Lung (tissue), 12 donors: Measurements from ENCODE around the gene ZSCAN10. TPM values are rescaled to one million over a fixed set of nuclear protein-coding genes. Genes with fewer than 3 reads are reported as not detected.

Source experiments
- ATAC-seq: fragments of 200-7000 bp; cut with Tn5 transposase; one replicate; pipeline ENCODE4 v1.9.1; 2020; ENCODE audit warnings: moderate number of reproducible peaks; ENCODE audit not compliant: insufficient read depth, low FRiP score
- DNase-seq, 3 donors: peaks; one replicate each; pipeline ENCODE4 v3.0.0-alpha.2; 2013 to 2017
- H3K27ac ChIP-seq, 2 donors: one replicate each; pipeline ENCODE4 v1.5.1; 2013; ENCODE audit warnings: mild to moderate bottlenecking in 2 of 2, moderate library complexity in 2 of 2, control low read depth in 1 of 2, inconsistent platforms in 1 of 2, low read depth in 1 of 2, low read length in 1 of 2
- H3K27me3 ChIP-seq, 3 donors: one replicate each; pipeline ENCODE4 v1.5.1; 2013; ENCODE audit warnings: low read length in 2 of 3; ENCODE audit not compliant: control insufficient read depth in 3 of 3, insufficient read depth in 3 of 3
- H3K36me3 ChIP-seq, 4 donors: one replicate each; pipeline ENCODE4 v1.5.1; 2013; ENCODE audit warnings: low read length in 4 of 4, mild to moderate bottlenecking in 1 of 4, moderate library complexity in 1 of 4; ENCODE audit not compliant: control insufficient read depth in 4 of 4, insufficient read depth in 4 of 4
- H3K4me1 ChIP-seq, 5 donors: one replicate each; pipeline ENCODE4 v1.5.1; 2013; ENCODE audit warnings: low read length in 5 of 5, mild to moderate bottlenecking in 2 of 5, moderate library complexity in 1 of 5; ENCODE audit not compliant: control insufficient read depth in 5 of 5, insufficient read depth in 5 of 5
- H3K4me3 ChIP-seq: one replicate; pipeline ENCODE4 v1.5.1; 2013; ENCODE audit warnings: mild to moderate bottlenecking, control low read depth, moderate library complexity
- H3K9ac ChIP-seq, 2 donors: one replicate each; pipeline ENCODE4 v1.5.1; 2013; ENCODE audit warnings: low read length in 2 of 2, control low read depth in 1 of 2; ENCODE audit not compliant: insufficient read depth in 1 of 2
- H3K9me3 ChIP-seq, 4 donors: one replicate each; pipeline ENCODE4 v1.5.1; 2013; ENCODE audit warnings: low read length in 3 of 4, mild to moderate bottlenecking in 1 of 4, moderate library complexity in 1 of 4; ENCODE audit not compliant: control insufficient read depth in 4 of 4, insufficient read depth in 3 of 4
- WGBS, 2 donors: extraction: QIAGEN DNeasy Blood & Tissue Kit; methylation state at CpG; one replicate each; pipeline ENCODE4 v1.1.7; 2013; 5-methylcytosine and 5-hydroxymethylcytosine counted together
- polyA plus RNA-seq, 2 donors: library from polyadenylated mRNA; stranded (reverse); fragments of 200-250 nt; gene quantifications; one replicate each; pipeline ENCODE4 v1.2.1, GENCODE V29; 2013
- total RNA-seq, 2 donors: library from RNA; depleted of rRNA in 1 of 2; stranded (reverse); fragments of >200 nt in 1 of 2; gene quantifications; one replicate each; pipeline ENCODE4 v1.2.1, GENCODE V29; 2014 to 2021
- TF ChIP-seq, protein P1 (sequence below): IDR thresholded peaks from 2 replicates; pipeline ENCODE4 v1.5.1; 2012; ENCODE audit warnings: mild to moderate bottlenecking; ENCODE audit errors: control extremely low read depth, extremely low read depth
- donor health status: control.
- donor health status: control.
- donor health status: Bipolar disorder and iron deficiency.
- donor health status: healthy.
- donor health status: DM: yes; HTN: yes; CAD: no.

Gene ZSCAN10
- total and polyA plus RNA-seq, 4 donors: 0.02 to 0.21 TPM; not detected in 2

DNA sequence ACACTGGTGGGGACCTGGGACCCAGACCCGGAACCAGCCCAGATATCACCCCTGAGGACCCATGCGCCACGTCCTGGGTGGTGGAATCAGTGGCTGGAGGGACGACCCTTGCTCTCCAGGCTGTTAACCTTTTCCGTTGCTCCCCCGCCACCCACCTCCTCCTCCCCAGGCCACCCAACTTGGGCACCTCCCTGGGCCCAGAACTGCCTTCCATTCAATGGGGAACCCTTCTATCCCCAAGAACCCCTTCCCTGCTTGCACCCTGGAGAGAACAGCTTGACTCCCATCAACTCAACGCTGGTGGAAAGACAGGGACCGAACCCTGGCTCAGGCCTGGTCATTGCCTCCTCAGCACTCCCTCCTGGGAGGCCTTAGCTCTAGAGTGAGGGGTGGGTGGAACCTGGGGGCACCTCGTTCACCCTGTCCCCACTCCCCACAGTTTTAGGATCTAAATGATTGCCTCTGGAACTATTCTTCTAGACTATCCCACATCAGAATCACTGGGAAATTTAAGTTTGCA is 39.3 kb downstream of the ZSCAN10 start:
- ATAC-seq (no peak), DNase-seq (no peak)
- TF ChIP-seq, protein P1, sequence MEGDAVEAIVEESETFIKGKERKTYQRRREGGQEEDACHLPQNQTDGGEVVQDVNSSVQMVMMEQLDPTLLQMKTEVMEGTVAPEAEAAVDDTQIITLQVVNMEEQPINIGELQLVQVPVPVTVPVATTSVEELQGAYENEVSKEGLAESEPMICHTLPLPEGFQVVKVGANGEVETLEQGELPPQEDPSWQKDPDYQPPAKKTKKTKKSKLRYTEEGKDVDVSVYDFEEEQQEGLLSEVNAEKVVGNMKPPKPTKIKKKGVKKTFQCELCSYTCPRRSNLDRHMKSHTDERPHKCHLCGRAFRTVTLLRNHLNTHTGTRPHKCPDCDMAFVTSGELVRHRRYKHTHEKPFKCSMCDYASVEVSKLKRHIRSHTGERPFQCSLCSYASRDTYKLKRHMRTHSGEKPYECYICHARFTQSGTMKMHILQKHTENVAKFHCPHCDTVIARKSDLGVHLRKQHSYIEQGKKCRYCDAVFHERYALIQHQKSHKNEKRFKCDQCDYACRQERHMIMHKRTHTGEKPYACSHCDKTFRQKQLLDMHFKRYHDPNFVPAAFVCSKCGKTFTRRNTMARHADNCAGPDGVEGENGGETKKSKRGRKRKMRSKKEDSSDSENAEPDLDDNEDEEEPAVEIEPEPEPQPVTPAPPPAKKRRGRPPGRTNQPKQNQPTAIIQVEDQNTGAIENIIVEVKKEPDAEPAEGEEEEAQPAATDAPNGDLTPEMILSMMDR: no peak
- H3K27me3 ChIP-seq: no peaks in the 10 kb centered on the region
- peaks cover 2 to 13% (median 7%) of the 10 kb centered on the region in 5 donors for H3K4me1 ChIP-seq
- WGBS, 2 donors: 61 to 69% methylated on average over 9 of the region's 9 CpGs
- no peaks in the 10 kb centered on the region for H3K9me3 ChIP-seq
- no peaks in the 10 kb centered on the region for H3K36me3 ChIP-seq
- H3K9ac ChIP-seq: peak overlapping the region in 1 of 2 donors; percentile 28
- H3K27ac ChIP-seq: peak overlapping the region; percentile 71 to 85
- H3K4me3 ChIP-seq: peak overlapping the region; percentile 24

DNA sequence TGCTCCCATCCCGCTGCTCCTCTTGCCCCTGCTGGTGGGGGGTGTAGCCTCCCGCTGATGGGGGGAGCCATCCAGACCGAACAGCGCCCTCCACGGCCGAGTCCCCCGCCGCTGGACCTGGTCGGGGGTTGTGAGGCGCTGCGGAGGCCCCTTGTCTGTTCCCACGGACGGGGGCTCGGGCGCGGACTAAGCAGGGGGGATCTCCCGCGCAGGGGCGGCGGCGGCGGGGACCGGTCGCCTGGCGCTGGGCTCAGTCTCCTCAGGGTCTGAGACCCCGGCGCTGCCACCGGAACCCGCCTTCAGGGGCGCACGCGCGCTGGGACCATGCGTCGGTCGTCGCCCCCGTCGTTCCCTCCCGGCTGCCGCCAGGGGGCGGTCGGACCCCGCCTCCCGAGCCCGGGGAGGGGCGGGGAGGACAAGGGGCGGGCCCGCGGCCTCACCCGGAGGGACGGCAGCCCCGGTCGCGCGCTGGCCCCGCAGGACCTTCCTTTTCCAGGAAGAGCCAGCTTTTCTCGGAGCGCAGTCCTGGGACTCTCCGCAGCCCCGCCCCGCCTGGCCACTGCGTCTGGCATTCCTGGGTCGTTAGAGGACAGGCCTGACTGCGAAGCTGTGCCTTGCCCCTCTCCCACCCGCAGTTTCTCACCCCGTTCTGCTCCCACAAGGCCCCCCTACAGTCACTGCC is 39.9 kb downstream of the ZSCAN10 start:
- TF ChIP-seq, protein P1: peak; percentile 90
- peak overlapping the region; percentile 74 for H3K4me3 ChIP-seq
- H3K36me3 ChIP-seq: no peaks in the 10 kb centered on the region
- peaks cover 2 to 13% (median 7%) of the 10 kb centered on the region in 5 donors for H3K4me1 ChIP-seq
- H3K9ac ChIP-seq: peak overlapping the region in 1 of 2 donors; percentile 28
- 0 to 1% methylated on average over 45 to 67 of the region's 67 CpGs for WGBS, 2 donors
- ATAC-seq (peak; percentile 96), DNase-seq (peak; percentile 91 to 94 (median 93))
- H3K27me3 ChIP-seq: no peaks in the 10 kb centered on the region
- no peaks in the 10 kb centered on the region for H3K9me3 ChIP-seq
- peak overlapping the region; percentile 71 to 85 for H3K27ac ChIP-seq

DNA sequence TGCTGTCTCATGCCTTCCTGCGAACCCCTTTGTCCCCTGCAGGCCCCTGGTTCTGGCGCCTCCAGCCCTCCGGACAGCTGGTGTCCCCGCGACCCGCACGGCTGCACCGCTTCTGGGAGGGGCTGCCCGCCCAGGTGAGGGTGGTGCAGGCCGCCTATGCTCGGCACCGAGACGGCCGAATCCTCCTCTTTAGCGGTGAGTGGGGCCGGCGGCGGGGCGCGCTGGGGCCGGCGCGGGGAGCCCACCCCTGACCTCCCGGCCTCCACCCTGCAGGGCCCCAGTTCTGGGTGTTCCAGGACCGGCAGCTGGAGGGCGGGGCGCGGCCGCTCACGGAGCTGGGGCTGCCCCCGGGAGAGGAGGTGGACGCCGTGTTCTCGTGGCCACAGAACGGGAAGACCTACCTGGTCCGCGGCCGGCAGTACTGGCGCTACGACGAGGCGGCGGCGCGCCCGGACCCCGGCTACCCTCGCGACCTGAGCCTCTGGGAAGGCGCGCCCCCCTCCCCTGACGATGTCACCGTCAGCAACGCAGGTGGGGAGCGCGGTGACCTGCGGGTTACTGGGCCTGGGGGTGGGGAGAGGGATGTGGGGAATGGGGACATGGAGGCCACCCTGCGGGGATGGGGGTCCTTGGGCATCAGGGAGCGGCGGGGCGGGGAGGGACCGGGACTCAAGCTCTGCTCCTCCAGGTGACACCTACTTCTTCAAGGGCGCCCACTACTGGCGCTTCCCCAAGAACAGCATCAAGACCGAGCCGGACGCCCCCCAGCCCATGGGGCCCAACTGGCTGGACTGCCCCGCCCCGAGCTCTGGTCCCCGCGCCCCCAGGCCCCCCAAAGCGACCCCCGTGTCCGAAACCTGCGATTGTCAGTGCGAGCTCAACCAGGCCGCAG is 40.7 kb downstream of the ZSCAN10 start:
- TF ChIP-seq, protein P1: no peak
- Histone ChIP-seq H3K27me3 (no peaks in the 10 kb centered on the region), H3K9me3 (no peaks in the 10 kb centered on the region), H3K4me1 (peaks cover 2 to 13% (median 7%) of the 10 kb centered on the region in 5 donors), H3K27ac (peak overlapping the region in 1 of 2 donors; percentile 41), H3K9ac (no peak overlapping the region), H3K36me3 (no peaks in the 10 kb centered on the region), H3K4me3 (peak overlapping the region; percentile 74)
- peak in 2 of 3 donors; percentile 33 to 48 for DNase-seq
- WGBS, 2 donors: 9 to 11% methylated on average over 60 to 77 of the region's 77 CpGs
- peak; percentile 36 for ATAC-seq
